ENCODE measurements around the gene CREBRF.
"Not testable (repeated sequence)": the region's sequence is repeated elsewhere in the genome, so short reads cannot be mapped to it uniquely, and the experiment has no call there.

- not testable (repeated sequence) for TF ChIP-seq ZNF274 (IDR thresholded peaks at IDR 0.05; ENCODE audit: low read depth, low read length); SUZ12 (IDR thresholded peaks at IDR 0.05; ENCODE audit: extremely low read depth, insufficient read depth, insufficient read length); YY1 (IDR thresholded peaks at IDR 0.05; ENCODE audit: insufficient read depth, insufficient read length)
Measured at GRCh38 chr5:173132166-173132565, 76.0 kb downstream of the CREBRF start.
